HG03378 (cell line): ENCODE data around the gene CD70.
A peak's percentile ranks its signal among the peaks of the same experiment; 100 is the strongest.
"Not testable (repeated sequence)": the region's sequence is repeated elsewhere in the genome, so short reads cannot be mapped to it uniquely, and the experiment has no call there.

ENCODE experiments used
- ATAC-seq: cut with Tn5 transposase; IDR thresholded peaks from one replicate; pipeline ENCODE4 v1.9.1; 2021; ENCODE audit warnings: mild to moderate bottlenecking, moderate library complexity; ENCODE audit not compliant: unreplicated experiment

The CD70 gene

DNA sequence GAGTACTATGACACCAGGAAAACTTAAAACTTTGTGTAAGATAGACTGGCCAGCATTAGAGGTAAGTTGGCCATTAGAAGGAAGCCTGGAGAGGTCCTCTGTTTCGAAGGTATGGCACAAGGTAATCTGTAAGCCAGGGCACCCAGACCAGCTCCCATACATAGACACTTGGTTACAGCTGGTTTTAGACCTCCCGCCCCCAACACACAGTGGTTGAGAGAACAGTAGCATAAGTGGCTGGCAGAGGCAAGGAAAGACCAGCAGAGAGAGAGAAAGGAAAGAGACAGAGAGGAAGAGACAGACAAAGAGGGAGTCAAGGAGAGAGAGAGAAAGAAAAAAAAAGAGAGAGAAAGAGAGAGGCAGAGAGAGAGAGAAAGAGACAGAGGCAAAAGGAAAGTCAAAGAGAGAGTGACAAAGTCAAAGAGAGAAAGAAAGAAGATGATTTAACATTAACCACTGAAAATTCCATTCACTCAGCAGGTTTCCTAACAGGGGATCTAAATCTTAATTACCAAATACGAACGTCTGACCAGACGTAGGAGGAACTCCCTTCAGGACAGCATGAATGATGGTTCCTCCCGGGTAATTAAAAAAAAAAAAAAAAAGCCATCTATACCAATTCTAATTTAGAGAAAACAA is 7.4 kb upstream of the CD70 start:
- ATAC-seq, result not testable (repeated sequence)

DNA sequence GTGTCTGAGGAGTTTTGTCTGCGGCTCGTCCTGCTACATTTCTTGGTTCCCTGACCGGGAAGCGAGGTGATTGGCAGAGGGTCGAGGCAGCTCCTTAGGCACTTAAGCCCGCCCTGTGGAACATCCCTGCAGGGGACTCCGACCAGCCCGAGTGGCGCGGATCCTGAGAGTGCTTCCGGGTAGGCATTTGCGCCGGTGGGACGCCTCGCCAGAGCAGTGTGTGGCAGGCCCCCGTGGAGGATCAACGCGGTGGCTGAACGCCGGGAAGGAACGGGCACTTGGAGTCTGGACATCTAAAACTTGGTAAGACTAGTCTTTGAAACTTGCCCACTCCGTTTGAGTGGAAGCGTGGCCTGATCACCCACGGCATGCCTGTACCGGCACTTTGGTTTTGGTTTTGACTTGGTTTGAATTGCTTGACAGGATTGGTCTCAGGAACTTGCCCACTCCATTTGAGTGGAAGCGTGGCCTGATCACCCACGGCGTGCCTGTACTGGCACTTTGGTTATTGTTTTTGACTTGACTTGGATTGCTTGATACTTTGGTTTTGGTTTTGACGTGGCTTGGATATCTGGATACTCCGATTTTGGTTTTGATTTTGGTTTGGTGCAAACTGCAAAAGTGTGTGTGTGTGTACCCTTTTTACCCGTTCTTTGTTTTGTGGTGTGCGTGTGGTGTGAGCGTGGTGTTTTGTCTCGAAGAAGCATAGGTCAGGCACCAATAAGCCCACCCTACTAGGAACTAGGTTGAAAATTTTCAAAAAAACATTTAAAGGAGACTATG is 6.7 kb upstream of the CD70 start:
- ATAC-seq, result not testable (repeated sequence)

DNA sequence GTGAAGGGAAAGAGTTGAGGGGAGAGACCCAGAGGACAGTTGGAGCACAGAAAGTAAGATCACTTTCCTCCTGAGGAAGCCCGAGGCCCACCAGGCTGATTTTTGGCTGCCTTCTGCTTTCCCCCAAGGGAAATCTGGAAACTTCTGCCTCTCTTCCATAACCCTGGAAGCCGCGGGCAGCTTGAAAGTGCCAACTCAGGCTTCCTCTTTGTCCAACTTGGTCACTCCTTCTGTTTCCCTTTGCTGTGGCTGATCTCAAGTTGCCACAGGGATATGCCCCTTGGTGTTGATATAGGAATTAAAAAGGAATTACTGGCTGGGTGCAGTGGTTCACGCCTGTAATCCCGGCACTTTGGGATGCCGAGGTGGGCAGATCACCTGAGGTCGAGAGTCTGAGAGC is 5.7 kb upstream of the CD70 start:
- ATAC-seq, result no peak

DNA sequence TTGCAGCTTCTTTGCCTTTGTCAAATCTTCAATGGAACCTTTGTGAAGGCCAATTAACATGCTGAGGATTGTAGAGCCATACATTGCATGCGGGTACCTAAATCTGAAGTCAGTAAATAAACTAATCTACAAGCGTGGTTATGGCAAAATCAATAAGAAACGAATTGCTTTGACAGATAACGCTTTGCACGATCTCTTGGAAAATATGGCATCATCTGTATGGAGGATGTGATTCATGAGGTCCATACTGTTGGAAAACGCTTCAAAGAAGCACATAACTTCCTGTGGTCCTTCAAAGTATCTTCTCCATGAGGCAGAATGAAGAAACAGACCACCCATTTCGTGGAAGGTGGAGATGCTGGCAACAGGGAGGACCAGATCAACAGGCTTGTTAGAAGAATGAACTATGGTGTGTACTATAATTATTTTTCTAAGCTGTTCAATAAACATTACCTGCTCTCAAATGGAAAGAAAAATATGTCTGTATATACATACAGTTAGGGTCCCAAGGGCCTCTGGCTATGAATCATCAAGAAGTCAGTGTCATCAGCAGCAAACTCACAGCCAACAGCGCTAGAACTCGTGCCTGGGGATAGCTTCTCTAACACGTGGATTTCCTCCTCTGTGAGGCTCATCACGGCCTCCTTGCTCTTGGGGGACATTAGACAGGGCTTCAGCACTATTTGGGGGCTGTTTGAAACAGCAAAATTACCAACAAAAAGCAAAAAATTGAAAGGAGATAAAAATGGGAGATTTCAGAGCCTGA is 2.9 kb upstream of the CD70 start:
- ATAC-seq, result no peak

DNA sequence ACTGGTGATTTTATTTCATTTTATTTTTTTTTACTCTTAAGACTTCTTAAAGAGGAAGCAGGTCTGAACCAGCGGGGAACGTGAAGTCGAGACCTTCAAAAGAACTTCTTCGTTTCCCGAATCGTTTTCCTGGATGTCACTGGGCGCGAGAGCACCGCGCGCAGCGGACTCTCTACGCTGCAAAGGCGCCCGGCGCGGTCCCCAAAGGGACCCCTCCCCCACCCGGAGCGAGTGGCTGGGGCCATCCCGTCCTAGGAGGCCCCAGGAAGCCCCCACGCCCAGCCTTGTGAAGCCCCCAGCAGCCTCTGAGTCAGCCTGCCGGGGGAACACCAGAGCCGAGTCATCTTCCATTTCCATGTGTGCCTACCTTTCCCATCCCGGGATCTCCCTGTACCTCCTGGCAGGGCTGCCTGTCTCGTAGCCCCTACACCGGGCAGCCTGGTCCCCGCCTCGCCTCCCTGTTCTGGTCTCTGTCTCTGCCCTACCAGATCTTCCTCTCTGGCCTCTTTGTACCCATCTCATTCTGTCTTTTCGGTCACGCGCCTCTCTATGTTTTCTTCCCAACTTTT is 608 bp downstream of the CD70 start:
- ATAC-seq, result peak; percentile 1

DNA sequence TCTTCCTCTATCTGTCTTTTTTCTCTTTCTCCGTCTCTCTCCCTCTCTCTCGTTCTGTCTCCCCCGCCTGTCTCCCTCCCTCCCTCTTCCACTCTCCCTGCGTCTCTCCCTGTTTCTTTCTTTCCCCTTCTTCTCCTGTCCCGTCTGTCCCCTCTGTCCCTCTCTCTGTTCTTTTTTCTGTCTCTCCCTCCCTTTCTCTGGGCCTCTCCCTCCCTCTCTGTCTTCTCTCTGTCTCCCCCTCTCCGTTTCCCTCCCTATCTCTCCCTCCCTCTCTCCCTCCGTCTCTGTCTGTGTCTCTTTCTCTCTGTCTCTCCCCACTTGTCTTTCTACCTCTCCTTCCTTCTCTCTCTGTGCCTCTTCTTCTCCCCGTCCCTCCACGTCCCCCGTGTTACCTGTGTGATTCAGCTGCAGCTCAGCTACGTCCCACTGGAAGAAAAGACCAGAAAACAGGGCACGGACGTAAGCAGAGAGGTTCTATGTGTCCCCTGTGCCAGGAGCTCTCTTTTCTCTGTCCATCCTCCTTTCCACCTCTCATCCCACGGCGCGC is 1.2 kb downstream of the CD70 start:
- ATAC-seq, result no peak

DNA sequence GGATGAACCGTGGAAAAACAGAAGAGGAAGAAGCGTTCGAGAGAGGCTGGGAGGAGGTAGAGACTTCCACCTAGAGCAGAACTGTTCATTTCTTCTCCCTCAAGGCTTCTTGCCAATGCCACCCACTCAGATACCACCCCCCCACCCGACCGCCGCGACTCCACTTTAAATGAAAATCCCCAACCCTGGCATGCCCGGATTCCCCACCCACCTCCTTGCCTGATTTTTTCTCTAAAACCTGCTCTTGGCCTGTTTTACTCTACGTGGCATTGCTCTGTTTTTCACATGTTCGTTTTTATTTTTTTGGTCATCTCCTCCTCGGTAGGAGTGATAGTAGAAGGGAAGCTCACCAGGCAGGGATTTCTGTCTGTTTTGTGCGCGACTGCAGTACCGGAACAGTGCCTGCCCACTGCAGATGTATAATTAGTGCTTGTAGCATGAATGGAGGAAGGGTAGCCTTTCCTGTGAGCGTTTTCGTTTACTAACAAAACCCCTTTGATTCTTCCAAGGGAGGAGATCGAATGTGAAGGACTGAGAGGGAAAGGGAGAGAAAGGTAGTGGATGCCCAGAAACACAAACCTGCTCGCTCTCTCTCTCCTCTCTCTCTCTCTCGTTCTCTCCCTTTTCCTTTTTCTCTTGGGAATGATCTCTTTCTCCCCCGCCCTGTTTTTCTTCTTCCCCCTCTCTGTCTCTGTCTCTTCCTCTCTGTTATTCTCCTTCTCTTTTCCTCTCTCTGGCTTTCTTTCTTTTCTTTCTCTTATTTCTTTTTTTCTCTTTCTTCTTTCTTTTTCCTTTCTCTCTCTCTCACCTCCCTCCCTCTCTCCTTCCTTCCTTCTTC is 2.2 kb downstream of the CD70 start:
- no peak for ATAC-seq

DNA sequence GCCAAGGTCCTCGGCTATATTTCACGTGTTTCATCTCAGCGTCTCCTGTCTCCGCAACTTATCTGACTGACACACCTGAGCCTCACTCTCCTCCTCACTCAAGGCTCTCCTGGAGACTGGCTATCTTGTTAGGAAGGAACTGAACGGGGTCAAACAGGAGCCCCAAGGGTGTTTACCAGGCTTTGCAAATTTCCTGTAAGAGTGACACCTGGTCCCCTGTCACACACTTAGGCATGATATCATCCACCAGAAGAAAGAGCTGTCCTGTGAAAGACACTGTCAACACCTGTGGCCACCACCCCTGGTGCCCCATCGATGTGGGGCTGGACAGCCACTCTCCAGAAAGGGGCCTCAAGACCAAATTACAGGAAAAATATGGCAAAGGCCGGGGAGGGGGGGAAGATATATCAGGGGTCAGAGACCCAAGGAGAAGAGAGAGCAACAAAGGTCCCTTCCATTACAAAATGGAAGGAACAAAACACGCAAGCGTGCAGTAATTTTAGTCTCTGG is 2.9 kb downstream of the CD70 start:
- no peak for ATAC-seq

DNA sequence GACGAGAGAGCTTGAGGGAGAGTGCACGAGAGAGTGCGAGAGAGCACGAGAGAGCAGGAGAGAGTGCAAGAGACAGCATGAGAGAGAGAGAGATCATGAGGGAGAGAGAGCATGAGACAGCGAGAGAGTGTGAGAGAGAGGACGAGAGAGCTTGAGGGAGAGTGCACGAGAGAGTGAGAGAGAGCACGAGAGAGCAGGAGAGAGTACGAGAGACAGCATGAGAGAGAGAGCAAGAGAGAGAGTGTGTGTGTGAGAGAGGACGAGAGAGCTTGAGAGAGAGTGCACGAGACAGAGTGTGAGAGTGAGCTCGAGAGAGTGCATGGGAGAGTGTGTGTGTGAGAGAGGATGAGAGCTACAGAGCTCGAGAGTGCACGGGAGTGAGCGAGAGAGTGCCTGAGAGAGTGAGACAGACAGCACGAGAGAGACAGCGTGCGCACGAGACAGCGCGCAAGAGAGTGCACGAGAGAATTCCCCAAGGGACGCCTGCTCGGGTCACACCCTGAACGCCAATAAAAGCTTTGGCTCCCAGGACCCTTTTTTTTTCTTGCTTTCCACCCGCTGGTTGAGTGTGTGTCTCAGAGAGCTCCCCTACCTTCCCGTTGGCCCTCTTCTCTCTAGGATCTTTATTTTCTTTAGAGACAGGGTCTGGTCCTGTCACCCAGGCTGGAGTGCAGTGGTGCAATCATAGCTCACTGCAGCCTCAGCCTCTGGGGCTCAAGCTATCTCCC is 3.7 kb downstream of the CD70 start:
- ATAC-seq, result no peak

DNA sequence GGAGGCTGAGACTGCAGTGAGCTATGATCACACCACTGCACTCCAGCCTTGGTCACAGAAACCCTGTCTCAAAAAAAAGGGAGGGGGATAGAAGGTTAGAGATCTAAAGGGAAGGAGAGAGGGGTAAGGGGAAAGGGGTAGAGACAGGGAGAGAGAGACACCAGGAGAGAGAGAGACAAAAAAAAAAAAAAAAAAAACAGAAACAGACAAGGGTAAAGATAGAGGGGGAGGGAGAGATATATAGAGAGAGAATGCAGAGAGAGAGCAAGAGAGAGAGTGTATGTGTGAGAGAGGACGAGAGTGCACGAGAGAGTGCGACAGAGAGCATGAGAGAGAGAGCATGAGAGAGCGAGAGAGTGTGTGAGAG is 4.2 kb downstream of the CD70 start:
- no peak for ATAC-seq

DNA sequence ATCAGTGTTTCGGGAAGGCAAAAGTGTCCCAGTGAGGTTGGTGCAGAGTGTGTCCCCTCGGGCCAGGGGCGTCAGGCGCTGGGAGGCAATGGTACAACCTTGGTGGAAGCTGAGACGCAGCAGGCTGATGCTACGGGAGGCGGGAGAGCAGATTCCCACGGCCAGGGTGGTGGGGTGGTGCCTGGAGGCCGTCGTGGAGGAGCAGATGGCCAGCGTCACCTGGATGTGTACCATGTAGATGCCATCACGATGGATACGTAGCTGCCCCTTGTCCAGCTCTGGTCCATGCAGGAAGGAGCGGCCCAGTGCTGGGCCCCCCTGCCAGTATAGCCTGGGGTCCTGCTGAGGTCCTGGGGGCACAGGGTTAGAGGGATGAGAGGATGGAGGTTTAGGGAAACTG is 4.9 kb downstream of the CD70 start:
- no peak for ATAC-seq

DNA sequence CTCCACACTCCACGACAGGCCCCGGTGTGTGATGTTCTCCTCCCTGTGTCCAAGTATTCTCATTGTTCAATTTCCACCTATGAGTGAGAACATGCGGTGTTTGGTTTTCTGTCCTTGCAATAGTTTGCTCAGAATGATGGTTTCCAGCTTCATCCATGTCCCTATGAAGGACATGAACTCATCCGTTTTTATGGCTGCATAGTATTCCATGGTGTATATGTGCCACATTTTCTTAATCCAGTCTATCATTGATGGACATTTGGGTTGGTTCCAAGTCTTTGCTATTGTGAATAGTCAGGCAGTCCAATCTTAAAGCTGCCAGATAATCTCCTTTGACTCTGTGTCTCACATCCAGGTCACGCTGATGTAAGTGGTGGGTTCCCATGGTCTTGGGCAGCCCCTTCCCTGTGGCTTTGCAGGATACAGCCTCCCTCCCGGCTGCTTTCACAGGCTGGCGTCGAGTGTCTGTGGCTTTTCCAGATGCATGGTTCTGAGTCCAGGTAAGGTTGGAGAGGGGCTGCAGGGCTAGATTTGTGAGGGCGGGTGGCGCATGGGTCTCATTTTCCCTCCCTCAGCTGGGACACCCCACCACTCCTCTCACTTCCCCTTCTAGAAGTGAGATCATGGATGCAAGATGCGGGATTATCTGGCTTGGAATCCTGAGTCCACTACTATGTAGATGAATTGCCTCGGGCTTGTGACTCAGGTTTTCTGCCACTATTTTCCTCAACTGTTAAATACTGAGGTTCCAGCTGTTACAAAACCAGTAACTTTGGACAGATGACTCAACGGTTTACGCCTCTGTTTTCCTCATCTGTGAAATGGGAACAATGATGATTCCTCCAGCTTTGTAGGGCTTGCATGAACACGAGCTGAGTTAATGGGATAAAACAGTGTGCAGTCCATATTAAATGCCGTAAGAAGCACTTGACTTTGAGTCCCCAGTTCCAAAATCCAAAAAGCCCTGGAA is 8.2 kb downstream of the CD70 start:
- not testable (repeated sequence) for ATAC-seq

DNA sequence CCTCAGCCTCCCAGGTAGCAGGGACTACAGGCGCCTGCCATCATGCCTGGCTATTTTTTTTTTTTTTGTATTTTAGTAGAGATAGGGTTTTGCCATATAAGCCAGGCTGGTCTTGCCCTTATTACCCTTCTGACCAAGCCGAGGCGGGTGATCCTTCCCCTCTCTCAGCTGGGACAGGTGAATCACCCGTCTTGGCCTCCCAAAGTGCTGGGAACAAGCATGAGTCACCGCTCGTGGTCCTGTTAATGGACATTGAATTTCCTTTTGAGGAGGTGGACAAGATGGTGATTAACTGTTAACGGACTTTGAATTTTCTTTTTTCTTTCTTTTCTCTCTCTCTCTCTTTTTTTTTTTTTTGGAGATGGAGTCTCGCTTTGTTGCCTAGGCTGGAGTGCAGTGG is 10.6 kb downstream of the CD70 start:
- ATAC-seq, result no peak

DNA sequence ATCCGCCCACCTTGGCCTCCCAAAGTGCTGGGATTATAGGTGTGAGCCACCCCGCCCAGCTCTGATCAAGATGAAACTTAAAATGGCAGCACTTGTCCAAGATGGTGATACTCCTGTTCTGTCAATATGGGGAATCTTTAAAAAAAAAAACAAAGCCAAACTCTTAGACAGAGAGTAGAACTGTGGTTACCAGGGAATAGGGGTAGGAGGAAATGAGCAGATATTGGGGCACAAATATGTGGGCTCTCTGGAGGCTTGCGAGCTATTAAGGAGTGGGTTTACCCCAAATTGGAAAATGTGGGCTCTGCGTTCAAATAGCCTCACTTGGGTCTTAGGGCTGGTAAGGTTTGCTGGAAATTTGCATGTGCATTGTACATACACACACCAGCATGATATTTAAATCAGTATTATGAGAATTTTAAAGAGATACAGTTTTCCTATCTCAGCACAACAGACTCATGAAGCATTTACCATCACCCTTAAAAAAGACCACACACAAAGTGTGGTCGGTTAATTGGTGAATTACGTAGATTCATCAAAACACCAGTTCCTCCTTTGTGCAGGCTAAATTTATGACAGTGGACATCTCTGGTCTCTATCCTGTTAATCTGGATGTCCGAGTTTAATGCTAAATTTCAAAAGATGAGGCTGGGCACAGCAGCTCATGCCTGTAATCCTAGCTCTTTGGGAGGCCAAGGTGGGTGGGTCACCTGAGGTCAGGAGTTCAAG is 11.3 kb downstream of the CD70 start:
- no peak for ATAC-seq

DNA sequence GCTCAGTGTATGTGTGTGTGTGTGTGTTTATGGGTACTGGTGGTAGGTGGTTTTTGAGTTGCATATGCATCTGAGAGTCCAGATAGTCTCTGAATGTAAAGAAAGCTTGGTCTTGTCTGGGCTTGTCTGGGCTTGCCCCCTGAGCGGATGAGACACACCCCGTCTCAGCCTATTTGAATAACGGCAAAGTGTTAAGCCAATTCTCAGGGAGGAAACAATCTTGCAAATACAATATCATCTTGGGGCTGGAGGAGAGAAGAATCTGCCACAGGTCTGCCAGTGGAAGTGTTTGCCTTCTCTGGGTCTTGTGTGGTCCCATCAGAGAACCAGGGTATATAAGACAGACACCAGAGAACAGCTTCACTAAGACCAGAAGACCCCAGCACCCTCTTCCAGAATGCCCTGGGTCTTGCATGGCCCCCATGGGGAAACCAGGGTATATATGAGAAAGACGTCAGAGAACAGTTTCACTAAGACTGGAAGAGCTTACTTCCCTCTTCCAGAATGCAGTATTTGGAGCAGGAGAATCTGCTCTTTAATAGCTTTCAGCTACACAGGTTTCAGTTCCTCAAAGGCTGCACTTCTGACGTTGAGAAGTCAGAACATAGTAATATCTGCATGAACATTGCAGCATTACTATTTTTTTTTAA is 13.3 kb downstream of the CD70 start:
- peak; percentile 71 for ATAC-seq

DNA sequence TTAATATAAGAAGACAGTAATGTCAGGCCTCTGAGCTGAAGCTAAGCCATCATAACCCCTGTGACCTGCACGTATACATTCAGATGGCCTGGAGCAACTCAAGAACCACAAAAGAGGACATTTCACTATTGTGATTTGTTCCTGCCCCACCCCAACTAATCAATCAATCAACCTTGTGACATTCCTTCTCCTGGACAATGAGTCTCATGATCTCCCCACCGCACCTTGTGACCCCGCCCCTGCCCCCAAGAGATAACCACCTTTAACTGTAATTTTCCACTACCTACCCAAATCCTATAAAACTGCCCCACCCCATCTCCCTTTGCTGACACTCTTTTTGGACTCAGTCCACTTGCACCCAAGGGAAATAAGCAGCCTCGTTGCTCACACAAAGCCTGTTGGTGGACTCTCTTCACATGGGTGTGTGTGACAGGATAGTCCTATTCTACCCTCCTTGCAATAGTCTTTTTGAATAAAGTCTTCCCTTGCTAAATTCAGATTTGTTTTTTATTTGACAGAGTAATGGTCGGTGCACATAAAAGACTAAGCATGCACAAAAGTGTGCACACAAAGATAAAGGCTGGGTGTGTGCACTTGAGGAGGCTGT is 14.0 kb downstream of the CD70 start:
- ATAC-seq, result no peak

DNA sequence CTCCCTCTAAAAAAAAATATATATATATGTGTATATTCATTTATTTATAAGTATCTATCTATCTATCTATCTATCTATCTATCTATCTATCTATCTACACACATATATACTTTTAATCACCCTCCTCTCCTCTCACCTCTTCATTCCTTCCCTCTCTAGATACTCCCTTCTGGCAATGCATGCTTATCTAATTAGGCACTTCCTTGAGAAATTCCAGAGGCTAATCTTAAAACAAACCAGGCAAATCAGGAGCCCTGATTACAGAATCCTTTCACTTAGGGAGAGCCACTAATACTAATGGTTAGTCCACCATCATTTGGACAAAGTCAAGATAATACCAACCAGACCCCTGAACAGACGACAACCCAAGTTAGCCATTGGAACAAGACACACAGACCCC is 17.6 kb downstream of the CD70 start:
- ATAC-seq, result no peak
